ENCODE data around the gene PTPN12.

Gene PTPN12

GRCh38 chr7:77657427-77658224 is 120.5 kb downstream of the PTPN12 start:
- Histone ChIP-seq H3K27me3 (no peaks in the 10 kb centered on the region), H3K4me3 (ENCODE audit: low read depth, low read length) (no peak overlapping the region), H3K9me3 (no peaks in the 10 kb centered on the region), H3K4me1 (no peaks in the 10 kb centered on the region), H3K36me3 (no peaks in the 10 kb centered on the region)
- TF ChIP-seq CTCF (IDR thresholded peaks at IDR 0.05; ENCODE audit: low read depth, low read length): peak; percentile 73
- DNase-seq: peak; percentile 24

DNA sequence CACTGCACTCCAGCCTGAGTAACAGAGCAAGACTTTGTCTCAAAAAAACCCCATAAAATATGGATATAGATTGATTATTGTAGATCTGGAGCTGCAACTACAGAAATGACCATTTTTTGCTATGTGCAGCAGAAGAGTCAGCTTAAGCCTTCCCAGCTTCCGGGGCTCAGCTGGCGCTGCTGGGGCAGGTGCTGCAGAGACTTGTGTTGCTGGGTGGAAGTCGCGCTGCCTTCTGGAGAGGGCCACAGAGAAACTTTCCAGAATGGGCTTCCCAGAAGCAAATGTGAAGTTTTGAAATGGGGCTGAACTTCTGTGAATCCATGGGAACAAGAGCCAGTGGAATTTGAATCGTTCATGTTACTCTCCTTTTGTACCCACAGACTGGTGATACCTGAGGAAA is 121.8 kb downstream of the PTPN12 start:
- no peak for DNase-seq
- H3K4me1 ChIP-seq: no peaks in the 10 kb centered on the region
- H3K27me3 ChIP-seq: no peaks in the 10 kb centered on the region
- no peaks in the 10 kb centered on the region for H3K36me3 ChIP-seq
- H3K9me3 ChIP-seq: no peaks in the 10 kb centered on the region
- no peak for TF ChIP-seq CTCF (IDR thresholded peaks at IDR 0.05; ENCODE audit: low read depth, low read length)
- no peak overlapping the region for H3K4me3 ChIP-seq (ENCODE audit: low read depth, low read length)

DNA sequence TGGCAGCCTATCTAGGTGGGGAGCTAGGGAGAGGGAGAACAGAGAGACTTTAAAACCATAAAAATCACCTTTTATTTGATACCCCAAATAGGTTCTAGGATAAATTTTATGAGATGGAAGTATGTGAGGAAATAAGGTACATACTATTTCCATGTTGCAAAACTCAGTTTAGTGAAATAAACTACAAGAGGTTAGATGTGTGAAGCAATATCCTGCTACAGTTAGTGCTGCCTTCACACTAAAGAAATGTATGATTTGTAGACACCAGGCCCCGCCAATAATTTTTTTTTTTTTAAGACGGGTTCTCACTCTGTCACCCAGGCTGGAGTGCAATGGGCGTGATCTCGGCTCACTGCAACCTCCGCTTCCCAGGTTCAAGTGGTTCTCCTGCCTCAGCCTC is 124.7 kb downstream of the PTPN12 start:
- DNase-seq: no peak
- H3K36me3 ChIP-seq: no peaks in the 10 kb centered on the region
- H3K27me3 ChIP-seq: no peaks in the 10 kb centered on the region
- no peak for TF ChIP-seq CTCF (IDR thresholded peaks at IDR 0.05; ENCODE audit: low read depth, low read length)
- H3K4me1 ChIP-seq: no peaks in the 10 kb centered on the region
- H3K9me3 ChIP-seq: no peaks in the 10 kb centered on the region
- no peak overlapping the region for H3K4me3 ChIP-seq (ENCODE audit: low read depth, low read length)

GRCh38 chr7:77662869-77663268 is 125.8 kb downstream of the PTPN12 start:
- no peak for DNase-seq
- no peaks in the 10 kb centered on the region for H3K36me3 ChIP-seq
- no peak overlapping the region for H3K4me3 ChIP-seq (ENCODE audit: low read depth, low read length)
- no peak for TF ChIP-seq CTCF (IDR thresholded peaks at IDR 0.05; ENCODE audit: low read depth, low read length)
- no peaks in the 10 kb centered on the region for H3K9me3 ChIP-seq
- H3K27me3 ChIP-seq: no peaks in the 10 kb centered on the region
- H3K4me1 ChIP-seq: no peaks in the 10 kb centered on the region

DNA sequence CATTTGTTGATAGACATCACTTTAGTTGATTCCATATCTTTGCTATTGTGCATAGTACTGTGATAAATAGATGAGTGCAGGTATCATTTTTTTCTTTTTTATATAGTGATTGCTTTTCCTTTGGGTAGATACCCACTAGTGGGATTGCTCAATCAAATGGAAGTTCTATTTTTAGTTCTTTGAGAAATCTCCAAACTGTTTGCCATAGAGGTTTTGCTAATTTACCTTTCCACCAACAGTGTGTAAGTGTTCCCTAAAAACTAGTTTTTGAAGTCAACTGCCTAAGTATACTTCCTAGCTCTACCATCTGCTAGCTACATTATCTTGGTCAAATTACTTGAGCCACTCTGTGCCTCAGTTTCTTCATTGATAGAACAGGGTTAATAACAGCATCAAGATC is 127.6 kb downstream of the PTPN12 start:
- Histone ChIP-seq H3K4me3 (ENCODE audit: low read depth, low read length) (no peak overlapping the region), H3K4me1 (no peaks in the 10 kb centered on the region), H3K27me3 (no peaks in the 10 kb centered on the region), H3K36me3 (no peaks in the 10 kb centered on the region), H3K9me3 (no peaks in the 10 kb centered on the region)
- no peak for DNase-seq
- no peak for TF ChIP-seq CTCF (IDR thresholded peaks at IDR 0.05; ENCODE audit: low read depth, low read length)

GRCh38 chr7:77665161-77665560 is 128.1 kb downstream of the PTPN12 start:
- TF ChIP-seq CTCF (IDR thresholded peaks at IDR 0.05; ENCODE audit: low read depth, low read length): no peak
- Histone ChIP-seq H3K36me3 (no peaks in the 10 kb centered on the region), H3K9me3 (no peaks in the 10 kb centered on the region), H3K27me3 (no peaks in the 10 kb centered on the region), H3K4me1 (no peaks in the 10 kb centered on the region), H3K4me3 (ENCODE audit: low read depth, low read length) (no peak overlapping the region)
- DNase-seq: no peak

Data from BE2C (cell line).